HCT116 (cell line): ENCODE measurements around the gene TAF6L. TPM values are rescaled to one million over a fixed set of nuclear protein-coding genes. Genes with fewer than 3 reads are reported as not detected.

ENCODE experiments used
- ATAC-seq: fragments of 200-7000 bp; cut with Tn5 transposase; 2 replicates; pipeline ENCODE4 v1.9.1; 2020; ENCODE audit warnings: mild to moderate bottlenecking, moderate library complexity
- BruUV-seq: library from RNA; stranded (reverse); fragments of 400-500 nt; replicated peaks from 2 replicates; lab custom pipeline; 2021; lab: Mats Ljungman, UMichigan
- CTCF ChIA-PET: fragments of 300-600 bp; sonication (Branson Sonifier 250); formaldehyde crosslinking; loops from one replicate; lab custom pipeline; 2021; ENCODE audit warnings: antibody characterized with exemption; lab: Charles Lee
- POLR2A ChIA-PET: fragments of 300-600, 350-600 bp; sonication (Branson Sonifier 250); formaldehyde crosslinking; loops from one replicate; lab custom pipeline; 2021; ENCODE audit warnings: antibody characterized with exemption; lab: Charles Lee
- RAD21 ChIA-PET, 2 experiments: fragments of 300-600 bp; sonication (Branson Sonifier 250); formaldehyde crosslinking; loops; one replicate each; lab custom pipeline; 2023; ENCODE audit warnings: low total read pairs in 2 of 2; ENCODE audit not compliant: uncharacterized antibody in 2 of 2, unreplicated experiment in 2 of 2, low non-redundant PET in 1 of 2; lab: Charles Lee
- DNase-seq: peaks from one replicate; pipeline ENCODE4 v3.0.0-alpha.2; 2010; ENCODE audit warnings: low read depth, low spot score
- H2AFZ ChIP-seq: fragments of 200-600 bp; shearing (Covaris generic), sonication (generic); 2 replicates; pipeline ENCODE4 v1.6.1; 2017; ENCODE audit warnings: low read depth, mixed run types, mixed read lengths, antibody characterized with exemption, low read length; ENCODE audit not compliant: poor library complexity, severe bottlenecking
- H3K27ac ChIP-seq: 2 replicates; pipeline ENCODE4 v1.5.1; 2012; ENCODE audit warnings: low read depth, low read length
- H3K27me3 ChIP-seq: fragments of 200-600 bp; sonication (generic); 2 replicates; pipeline ENCODE4 v1.6.1; 2016; ENCODE audit warnings: mixed run types, low read length, mixed read lengths; ENCODE audit not compliant: insufficient read depth
- H3K36me3 ChIP-seq, 2 experiments: fragments of 200-500 bp in 1 of 2; fragments of 200-600 bp in 1 of 2; sonication (Bioruptor generic) in 1 of 2; sonication (generic) in 1 of 2; 2 replicates each; pipeline versions ENCODE4 v1.5.1 to v1.6.1; 2014 to 2016; ENCODE audit warnings: low read length in 2 of 2, inconsistent platforms in 1 of 2, mixed read lengths in 1 of 2, mixed run types in 1 of 2; ENCODE audit not compliant: insufficient read depth in 2 of 2, control insufficient read depth in 1 of 2
- H3K4me1 ChIP-seq, 2 experiments: fragments of 200-600 bp in 1 of 2; sonication (generic) in 1 of 2; 2 replicates each; pipeline versions ENCODE4 v1.5.1 to v1.6.1; 2012 to 2017; ENCODE audit warnings: low read length in 2 of 2, inconsistent platforms in 1 of 2, mild to moderate bottlenecking in 1 of 2, mixed read lengths in 1 of 2, mixed run types in 1 of 2, moderate library complexity in 1 of 2; ENCODE audit not compliant: insufficient read depth in 2 of 2, control insufficient read depth in 1 of 2
- H3K4me2 ChIP-seq: fragments of 200-600 bp; sonication (generic); 2 replicates; pipeline ENCODE4 v1.6.1; 2017; ENCODE audit warnings: mixed run types, low read length, mixed read lengths
- H3K4me3 ChIP-seq, 2 experiments: fragments of 200-600 bp in 1 of 2; sonication (generic) in 1 of 2; replicated peaks in 1 of 2; 2 replicates each; pipeline ENCODE4 v1.5.1; 2011 to 2016; ENCODE audit warnings: low read length in 2 of 2, control low read depth in 1 of 2, low read depth in 1 of 2, mild to moderate bottlenecking in 1 of 2, mixed read lengths in 1 of 2, mixed run types in 1 of 2
- H3K79me2 ChIP-seq: fragments of 200-600 bp; sonication (generic); 2 replicates; pipeline ENCODE4 v1.6.1; 2017; ENCODE audit warnings: mild to moderate bottlenecking, mixed run types, low read length, moderate library complexity, mixed read lengths; ENCODE audit not compliant: insufficient read depth
- H3K9ac ChIP-seq: fragments of 200-600 bp; sonication (generic); 2 replicates; pipeline ENCODE4 v1.6.1; 2016; ENCODE audit warnings: low read length, mixed read lengths
- H3K9me2 ChIP-seq: fragments of 200-600 bp; sonication (generic), shearing (Covaris generic); 2 replicates; pipeline ENCODE4 v1.6.1; 2017; ENCODE audit warnings: mixed run types, mild to moderate bottlenecking, moderate library complexity; ENCODE audit not compliant: insufficient read depth
- H3K9me3 ChIP-seq, 2 experiments: fragments of 200-500 bp in 1 of 2; fragments of 200-600 bp in 1 of 2; sonication (Bioruptor generic) in 1 of 2; sonication (generic) in 1 of 2; 2 replicates each; pipeline ENCODE4 v1.6.1; 2014 to 2017; ENCODE audit warnings: low read length in 2 of 2, mixed read lengths in 2 of 2, inconsistent platforms in 1 of 2, low read depth in 1 of 2, mild to moderate bottlenecking in 1 of 2, mixed run types in 1 of 2, moderate library complexity in 1 of 2; ENCODE audit not compliant: control insufficient read depth in 1 of 2, insufficient read depth in 1 of 2
- H4K20me1 ChIP-seq: fragments of 200-600 bp; sonication (generic), shearing (Covaris generic); 2 replicates; pipeline ENCODE4 v1.6.1; 2017; ENCODE audit warnings: mixed run types, mild to moderate bottlenecking, moderate library complexity; ENCODE audit not compliant: insufficient read depth
- SIN3A ChIP-seq: IDR thresholded peaks from 2 replicates; pipeline ENCODE4 v1.6.1; 2012; ENCODE audit warnings: low read depth
- TCF7L2 ChIP-seq: IDR thresholded peaks from 2 replicates; pipeline ENCODE4 v1.7.0; 2011; ENCODE audit warnings: borderline replicate concordance, inconsistent platforms; ENCODE audit not compliant: insufficient read depth, insufficient read length; ENCODE audit errors: extremely low read depth
- ZFX ChIP-seq: fragments of 450-650 bp; IDR thresholded peaks from 2 replicates; pipeline ENCODE4 v1.6.1; 2017
- ZNF274 ChIP-seq: fragments of 200-500 bp; sonication (Bioruptor generic); IDR thresholded peaks from 2 replicates; pipeline ENCODE4 v1.6.1; 2014; ENCODE audit warnings: mild to moderate bottlenecking, low read depth, low read length, inconsistent platforms
- intact Hi-C: fragments of 100-400 bp; cut with micrococcal nuclease; formaldehyde crosslinking; loops from 2 replicates; pipeline ENCODE4 v1.10.0; 2022
- total RNA-seq: library from RNA; stranded (reverse); gene quantifications from one replicate; pipeline ENCODE4 v1.2.1, GENCODE V29; 2021; ENCODE audit not compliant: unreplicated experiment
- TF ChIP-seq, protein P1 (sequence below), 3 experiments: fragments of 200-600 bp in 1 of 3; sonication (generic) in 1 of 3; IDR thresholded peaks in 2 of 3; conservative IDR thresholded peaks in 1 of 3; 2 replicates each; pipeline ENCODE4 v1.5.1; 2012 to 2017; ENCODE audit warnings: low read depth in 2 of 3, low read length in 2 of 3, antibody characterized with exemption in 1 of 3, borderline replicate concordance in 1 of 3, control low read depth in 1 of 3, mild to moderate bottlenecking in 1 of 3, mixed read lengths in 1 of 3, mixed run types in 1 of 3, moderate library complexity in 1 of 3; ENCODE audit not compliant: insufficient read depth in 1 of 3

Gene TAF6L
- total RNA-seq, 1 experiment from 2014 or later: 24.2 TPM

DNA sequence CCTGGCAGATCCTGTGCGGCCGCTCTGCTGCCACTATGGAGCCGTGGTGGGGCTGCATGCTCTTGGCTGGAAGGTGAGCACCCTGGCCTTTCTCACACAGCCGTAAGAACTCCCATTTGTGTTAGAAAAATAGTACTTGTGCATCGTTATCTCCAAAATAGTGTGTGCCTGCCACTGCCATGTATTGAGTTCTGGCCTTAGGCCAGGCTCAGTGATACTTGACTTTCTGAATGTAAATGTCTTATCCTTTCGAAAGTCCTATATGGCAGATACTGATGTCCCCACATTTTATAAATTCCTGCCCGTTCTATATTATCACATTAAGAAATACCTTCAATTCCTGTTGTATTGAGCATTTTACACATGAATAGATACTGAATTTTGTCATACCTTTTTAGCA is 11.6 kb downstream of the TAF6L start:
- Histone ChIP-seq H4K20me1 (no peaks in the 10 kb centered on the region), H3K9me3 (no peaks in the 10 kb centered on the region), H2AFZ (no peak overlapping the region), H3K27me3 (no peaks in the 10 kb centered on the region), H3K9ac (no peak overlapping the region)
- DNase-seq: no peak
- no peak for TF ChIP-seq TCF7L2
- TF ChIP-seq ZNF274: no peak
- TF ChIP-seq, protein P1, sequence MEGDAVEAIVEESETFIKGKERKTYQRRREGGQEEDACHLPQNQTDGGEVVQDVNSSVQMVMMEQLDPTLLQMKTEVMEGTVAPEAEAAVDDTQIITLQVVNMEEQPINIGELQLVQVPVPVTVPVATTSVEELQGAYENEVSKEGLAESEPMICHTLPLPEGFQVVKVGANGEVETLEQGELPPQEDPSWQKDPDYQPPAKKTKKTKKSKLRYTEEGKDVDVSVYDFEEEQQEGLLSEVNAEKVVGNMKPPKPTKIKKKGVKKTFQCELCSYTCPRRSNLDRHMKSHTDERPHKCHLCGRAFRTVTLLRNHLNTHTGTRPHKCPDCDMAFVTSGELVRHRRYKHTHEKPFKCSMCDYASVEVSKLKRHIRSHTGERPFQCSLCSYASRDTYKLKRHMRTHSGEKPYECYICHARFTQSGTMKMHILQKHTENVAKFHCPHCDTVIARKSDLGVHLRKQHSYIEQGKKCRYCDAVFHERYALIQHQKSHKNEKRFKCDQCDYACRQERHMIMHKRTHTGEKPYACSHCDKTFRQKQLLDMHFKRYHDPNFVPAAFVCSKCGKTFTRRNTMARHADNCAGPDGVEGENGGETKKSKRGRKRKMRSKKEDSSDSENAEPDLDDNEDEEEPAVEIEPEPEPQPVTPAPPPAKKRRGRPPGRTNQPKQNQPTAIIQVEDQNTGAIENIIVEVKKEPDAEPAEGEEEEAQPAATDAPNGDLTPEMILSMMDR (IDR thresholded peaks at IDR 0.05 in 2 of 3, conservative IDR thresholded peaks at IDR 0.05 in 1 of 3; ENCODE audit: borderline replicate concordance in 1 of 3, insufficient read depth in 1 of 3, low read depth in 2 of 3, low read length in 2 of 3): no peak
- TF ChIP-seq ZFX: no peak
- no peak for TF ChIP-seq SIN3A
- TF ChIP-seq, all 23 proteins: peak for 0
- Histone ChIP-seq H3K4me3 (no peak overlapping the region), H3K4me2 (no peak overlapping the region), H3K4me1 (peaks cover 4 to 9% of the 10 kb centered on the region in 2 experiments; a peak in 3 of 4 replicates), H3K9me2 (no peaks in the 10 kb centered on the region), H3K79me2 (peaks cover 11% of the 10 kb centered on the region), H3K36me3 (peaks cover 0 to 4% of the 10 kb centered on the region in 2 experiments; a peak in 1 of 4 replicates), H3K27ac (no peak overlapping the region)
- CTCF ChIA-PET: no interaction called here
- POLR2A ChIA-PET: interaction anchor here (0.7 kb wide), 1 partner anchor 375 kb away, joined by 4 read pairs; no protein-coding TSS in a partner anchor
- no peak for ATAC-seq
- no TSS peak for BruUV-seq
- intact Hi-C loops: no loop called here
- RAD21 ChIA-PET: no interaction called here
